H1 (cell line): ENCODE results near the gene CCDC182. TPM values are rescaled to one million over a fixed set of nuclear protein-coding genes. Genes with fewer than 3 reads are reported as not detected.

Experiments
- CTCF ChIA-PET: fragments of 300-600 bp; sonication (Branson Sonifier 250); formaldehyde crosslinking; loops from one replicate; lab custom pipeline; 2021; ENCODE audit not compliant: partially characterized antibody; lab: Charles Lee
- POLR2A ChIA-PET: fragments of 300-600 bp; sonication (Branson Sonifier 250); formaldehyde crosslinking; loops from one replicate; lab custom pipeline; 2021; ENCODE audit warnings: inconsistent platforms; ENCODE audit not compliant: partially characterized antibody; lab: Charles Lee
- DNase-seq, 2 experiments: peaks; one replicate each; pipeline versions ENCODE4 v3.0.0 to v3.0.0-alpha.2; 2010 to 2022; ENCODE audit warnings: low spot score in 2 of 2, low read depth in 1 of 2, mixed read lengths in 1 of 2
- FAIRE-seq: peaks from 2 replicates; lab custom pipeline; 2011; peaks lifted over from hg19 to GRCh38; lab: Jason Lieb, UNC
- H2AFZ ChIP-seq: 2 replicates; pipeline ENCODE4 v1.8.1; 2012; ENCODE audit warnings: low read length, inconsistent platforms
- H2AK5ac ChIP-seq: 2 replicates; pipeline ENCODE4 v1.6.1; 2013; ENCODE audit warnings: low read depth, low read length
- H2BK120ac ChIP-seq: replicated peaks from 2 replicates; pipeline ENCODE3; 2013; ENCODE audit warnings: low read depth, low read length, inconsistent platforms
- H2BK12ac ChIP-seq: 2 replicates; pipeline ENCODE4 v1.6.1; 2013; ENCODE audit warnings: low read depth, low read length
- H2BK15ac ChIP-seq: 2 replicates; pipeline ENCODE4 v1.6.1; 2013; ENCODE audit warnings: low read length
- H2BK20ac ChIP-seq: 2 replicates; pipeline ENCODE4 v1.6.1; 2013; ENCODE audit warnings: low read length
- H2BK5ac ChIP-seq: 2 replicates; pipeline ENCODE4 v1.6.1; 2013; ENCODE audit warnings: low read depth, low read length
- H3K14ac ChIP-seq: 2 replicates; pipeline ENCODE4 v1.6.1; 2013; ENCODE audit warnings: inconsistent platforms; ENCODE audit not compliant: insufficient read length
- H3K18ac ChIP-seq: 2 replicates; pipeline ENCODE4 v1.6.1; 2013; ENCODE audit warnings: low read length; ENCODE audit errors: extremely low read depth
- H3K23ac ChIP-seq: 2 replicates; pipeline ENCODE4 v1.6.1; 2013; ENCODE audit warnings: inconsistent platforms; ENCODE audit not compliant: insufficient read length
- H3K23me2 ChIP-seq: 2 replicates; pipeline ENCODE4 v1.6.1; 2013; ENCODE audit warnings: low read depth, low read length
- H3K27ac ChIP-seq: 2 replicates; pipeline ENCODE4 v1.6.1; 2011; ENCODE audit warnings: low read depth, low read length, inconsistent platforms
- H3K27me3 ChIP-seq, 4 experiments: replicated peaks in 1 of 4; 1 replicate in 1 of 4; 2 replicates in 3 of 4; pipeline versions ENCODE4 v1.6.1 to v1.8.1; 2011 to 2013; ENCODE audit warnings: low read length in 3 of 4, mild to moderate bottlenecking in 3 of 4, inconsistent platforms in 2 of 4, mixed read lengths in 2 of 4, moderate library complexity in 1 of 4; ENCODE audit not compliant: control insufficient read depth in 3 of 4, insufficient read depth in 3 of 4; ENCODE audit errors: extremely low read depth in 1 of 4
- H3K36me3 ChIP-seq, 4 experiments: 2 replicates each; pipeline versions ENCODE4 v1.6.1 to v1.8.1; 2011 to 2013; ENCODE audit warnings: mild to moderate bottlenecking in 4 of 4, low read length in 3 of 4, moderate library complexity in 2 of 4, control low read depth in 1 of 4, inconsistent platforms in 1 of 4; ENCODE audit not compliant: insufficient read depth in 4 of 4, control insufficient read depth in 2 of 4
- H3K4ac ChIP-seq: replicated peaks from 2 replicates; pipeline ENCODE3; 2013; ENCODE audit warnings: low read length, low read depth, mixed read lengths, inconsistent platforms; ENCODE audit not compliant: insufficient read length
- H3K4me1 ChIP-seq, 4 experiments: replicated peaks in 1 of 4; 1 replicate in 1 of 4; 2 replicates in 3 of 4; pipeline versions ENCODE4 v1.6.1 to v1.8.1; 2011 to 2013; ENCODE audit warnings: low read length in 3 of 4, inconsistent platforms in 2 of 4, mixed read lengths in 1 of 4; ENCODE audit not compliant: insufficient read depth in 4 of 4, control insufficient read depth in 3 of 4
- H3K4me2 ChIP-seq, 2 experiments: 2 replicates each; pipeline versions ENCODE4 v1.6.1 to v1.8.1; 2011 to 2013; ENCODE audit warnings: low read depth in 2 of 2, low read length in 2 of 2, control low read depth in 1 of 2, inconsistent platforms in 1 of 2, mild to moderate bottlenecking in 1 of 2; ENCODE audit not compliant: insufficient read depth in 1 of 2
- H3K4me3 ChIP-seq, 4 experiments: fragments of 200-600, 300-600 bp in 1 of 4; sonication (generic), shearing (Covaris generic), sonication (Bioruptor Twin) in 1 of 4; 2 replicates each; pipeline versions ENCODE4 v1.5.1 to v1.8.1; 2011 to 2016; ENCODE audit warnings: low read length in 4 of 4, low read depth in 3 of 4, control low read depth in 2 of 4, inconsistent platforms in 2 of 4, mild to moderate bottlenecking in 2 of 4, mixed read lengths in 1 of 4, moderate library complexity in 1 of 4; ENCODE audit not compliant: insufficient read depth in 2 of 4; ENCODE audit errors: extremely low read depth in 1 of 4
- H3K56ac ChIP-seq: replicated peaks from 2 replicates; pipeline ENCODE3; 2013; ENCODE audit warnings: low read depth, mild to moderate bottlenecking, mixed read lengths, low read length, inconsistent platforms; ENCODE audit not compliant: insufficient read length
- H3K79me1 ChIP-seq: 2 replicates; pipeline ENCODE4 v1.6.1; 2013; ENCODE audit warnings: low read depth, low read length, control low read depth
- H3K79me2 ChIP-seq, 2 experiments: 2 replicates each; pipeline versions ENCODE4 v1.6.1 to v1.8.1; 2012 to 2013; ENCODE audit warnings: low read length in 2 of 2, mild to moderate bottlenecking in 2 of 2, inconsistent platforms in 1 of 2; ENCODE audit not compliant: insufficient read depth in 2 of 2, control insufficient read depth in 1 of 2
- H3K9ac ChIP-seq, 4 experiments: replicated peaks in 1 of 4; 1 replicate in 1 of 4; 2 replicates in 3 of 4; pipeline versions ENCODE4 v1.6.1 to v1.8.1; 2011 to 2013; ENCODE audit warnings: low read depth in 3 of 4, low read length in 3 of 4, control low read depth in 2 of 4, mild to moderate bottlenecking in 2 of 4, moderate library complexity in 2 of 4, inconsistent platforms in 1 of 4; ENCODE audit errors: extremely low read depth in 1 of 4
- H3K9me3 ChIP-seq, 2 experiments: 2 replicates each; pipeline versions ENCODE4 v1.6.1 to v1.8.1; 2012 to 2013; ENCODE audit warnings: mild to moderate bottlenecking in 2 of 2, moderate library complexity in 2 of 2, control low read depth in 1 of 2, inconsistent platforms in 1 of 2, low read depth in 1 of 2, low read length in 1 of 2, mixed read lengths in 1 of 2; ENCODE audit not compliant: insufficient read depth in 2 of 2
- H4K20me1 ChIP-seq, 2 experiments: replicated peaks in 1 of 2; 2 replicates each; pipeline versions ENCODE3 to v1.8.1; 2011 to 2013; ENCODE audit warnings: inconsistent platforms in 2 of 2, low read length in 2 of 2, mild to moderate bottlenecking in 1 of 2; ENCODE audit not compliant: insufficient read depth in 2 of 2, control insufficient read depth in 1 of 2
- H4K5ac ChIP-seq: 2 replicates; pipeline ENCODE4 v1.6.1; 2013; ENCODE audit warnings: low read length, low read depth, mixed read lengths, inconsistent platforms; ENCODE audit not compliant: insufficient read length
- H4K8ac ChIP-seq: 2 replicates; pipeline ENCODE4 v1.8.0; 2013; ENCODE audit warnings: mild to moderate bottlenecking, moderate library complexity, low read length, inconsistent platforms; ENCODE audit not compliant: insufficient read depth; ENCODE audit errors: extremely low read depth
- H4K91ac ChIP-seq: replicated peaks from 2 replicates; pipeline ENCODE3; 2013; ENCODE audit warnings: low read length, mixed read lengths, inconsistent platforms; ENCODE audit not compliant: insufficient read length
- BACH1 ChIP-seq: IDR thresholded peaks from 2 replicates; pipeline ENCODE4 v1.6.1; 2012; ENCODE audit warnings: low read length, improper control_type of control experiment
- KDM4A ChIP-seq: IDR thresholded peaks from one replicate; pipeline ENCODE4 v1.7.1; 2012; ENCODE audit warnings: low read depth, mild to moderate bottlenecking, moderate library complexity, low read length, inconsistent platforms; ENCODE audit not compliant: severe bottlenecking
- WGBS, 2 experiments: shearing (Covaris generic) in 1 of 2; methylation state at CpG; one replicate each; pipeline versions ENCODE4 v1.1.6 to v1.1.7; 2013 to 2015; ENCODE audit warnings: low lambda C conversion rate in 2 of 2, mixed read lengths in 2 of 2, inconsistent platforms in 1 of 2, low coverage in 1 of 2, missing lambda C conversion rate in 1 of 2; ENCODE audit not compliant: insufficient replicate concordance in 2 of 2, insufficient coverage in 1 of 2, insufficient read length in 1 of 2; ENCODE audit errors: extremely low coverage in 1 of 2, missing lambda C conversion rate in 1 of 2; 5-methylcytosine and 5-hydroxymethylcytosine counted together
- polyA plus RNA-seq, 7 experiments: library from polyadenylated mRNA; depleted of rRNA in 3 of 7; stranded (reverse) in 5 of 7; unstranded in 2 of 7; fragments of >200 nt in 5 of 7; fragments of 200-250 nt in 2 of 7; gene quantifications; 1 replicate in 5 of 7; 2 replicates in 1 of 7; 4 replicates in 1 of 7; pipeline versions ENCODE4 v1.2.1 to v1.2.3, GENCODE V29; 2011 to 2013; ENCODE audit warnings: missing spikeins in 2 of 7, mixed read lengths in 2 of 7
- total RNA-seq: library from RNA; stranded (reverse); fragmentation: NEBNext Ultra II Directional; extraction: Animal tissue kit (Norgen Biotek cat#: 25700); gene quantifications from 2 replicates; pipeline ENCODE4 v1.2.1, GENCODE V29; 2021

Gene CCDC182
- total and polyA plus RNA-seq, 2 of the 8 experiments (the other 6 are each of a cell fraction or from before 2014, with no cell fraction given), result not detected

DNA sequence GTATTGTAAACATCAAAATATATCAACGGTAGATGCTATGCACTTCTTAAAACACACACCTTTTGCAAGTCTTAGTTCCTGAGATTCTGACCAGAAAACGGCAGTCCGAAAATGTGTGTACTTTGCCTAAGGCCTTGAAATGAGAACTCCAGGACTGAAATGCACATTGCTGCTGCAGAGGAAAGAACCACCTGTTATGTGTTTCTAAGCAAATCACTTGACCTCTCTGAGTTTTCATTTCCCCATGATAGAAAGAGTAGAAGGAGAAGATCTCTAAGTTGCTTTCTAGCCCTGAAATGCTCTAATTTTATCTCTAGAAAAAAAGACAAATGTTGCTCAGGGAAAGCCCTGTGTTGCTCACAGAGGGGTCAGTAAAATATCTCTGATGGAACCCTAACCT is 9.9 kb downstream of the CCDC182 start:
- H3K9me3 ChIP-seq, result no peaks in the 10 kb centered on the region
- H3K18ac ChIP-seq, result no peak overlapping the region
- TF ChIP-seq BACH1 (no peak), KDM4A (no peak)
- TF ChIP-seq, all 59 proteins: peak for 0
- Histone ChIP-seq H2BK20ac (no peak overlapping the region), H3K27ac (no peak overlapping the region), H3K4me1 (no peaks in the 10 kb centered on the region), H2AK5ac (no peak overlapping the region), H4K8ac (no peak overlapping the region), H3K4me3 (no peak overlapping the region), H3K79me2 (no peaks in the 10 kb centered on the region), H3K14ac (no peak overlapping the region), H3K36me3 (no peaks in the 10 kb centered on the region), H3K79me1 (no peaks in the 10 kb centered on the region), H3K27me3 (no peaks in the 10 kb centered on the region), H3K56ac (no peak overlapping the region), H4K91ac (no peak overlapping the region), H2BK5ac (no peak overlapping the region), H4K20me1 (no peaks in the 10 kb centered on the region), H3K9ac (no peak overlapping the region), H2BK120ac (no peak overlapping the region), H3K23me2 (no peaks in the 10 kb centered on the region), H2BK12ac (no peak overlapping the region), H3K23ac (no peak overlapping the region), H4K5ac (no peak overlapping the region), H3K4ac (no peak overlapping the region), H3K4me2 (no peak overlapping the region), H2BK15ac (no peak overlapping the region), H2AFZ (no peak overlapping the region)
- 91% methylated on average over 3 of the region's 3 CpGs; no CpG with 5 or more reads in 1 of the 2 experiments for WGBS, 2 experiments
- DNase-seq (no peak), FAIRE-seq (no peak)
- POLR2A ChIA-PET, result no interaction called here
- CTCF ChIA-PET, result interaction anchor here (0.8 to 1.3 kb wide), 4 partner anchors 12 to 136 kb away, joined by 3 to 5 read pairs (median 4); no protein-coding TSS in a partner anchor
